Heart left ventricle (tissue), 16 donors: ENCODE data around the gene JTB. TPM values are rescaled to one million over a fixed set of nuclear protein-coding genes. Genes with fewer than 3 reads are reported as not detected.
A peak's percentile ranks its signal among the peaks of the same experiment; 100 is the strongest.

ENCODE experiments used
- ATAC-seq, 4 donors: fragments of 200-7000 bp; cut with Tn5 transposase; one replicate each; pipeline ENCODE4 v1.9.1; 2020 to 2022; ENCODE audit warnings: moderate library complexity in 4 of 4, mild to moderate bottlenecking in 3 of 4, moderate number of reproducible peaks in 1 of 4
- DNase-seq, 5 donors: peaks; one replicate each; pipeline ENCODE4 v3.0.0-alpha.2; 2020
- H3K27ac ChIP-seq, 12 donors: fragments of 200-600 bp; sonication (generic) in 4 of 12; one replicate each; pipeline versions ENCODE4 v1.5.0 to v1.8.0; 2016 to 2022; ENCODE audit warnings: mild to moderate bottlenecking in 2 of 12
- H3K27me3 ChIP-seq, 9 donors: fragments of 200-600 bp; sonication (generic) in 2 of 9; one replicate each; pipeline versions ENCODE4 v1.5.1 to v1.8.0; 2016 to 2022; ENCODE audit warnings: mild to moderate bottlenecking in 3 of 9
- H3K36me3 ChIP-seq, 9 donors: fragments of 200-600 bp; sonication (generic) in 2 of 9; one replicate each; pipeline versions ENCODE4 v1.5.0 to v1.8.0; 2018 to 2022; ENCODE audit warnings: mild to moderate bottlenecking in 2 of 9
- H3K4me1 ChIP-seq, 12 donors: fragments of 200-600 bp; sonication (generic) in 4 of 12; one replicate each; pipeline versions ENCODE4 v1.5.0 to v1.8.0; 2016 to 2022; ENCODE audit warnings: mild to moderate bottlenecking in 3 of 12
- H3K4me3 ChIP-seq, 12 donors: fragments of 200-600 bp; sonication (generic) in 4 of 12; one replicate each; pipeline versions ENCODE4 v1.5.0 to v1.8.0; 2017 to 2022; ENCODE audit warnings: mild to moderate bottlenecking in 9 of 12, moderate library complexity in 4 of 12
- H3K9me3 ChIP-seq, 12 donors: fragments of 200-600 bp; sonication (generic) in 4 of 12; one replicate each; pipeline versions ENCODE4 v1.5.0 to v1.8.0; 2016 to 2022; ENCODE audit warnings: mild to moderate bottlenecking in 1 of 12
- CTCF ChIP-seq, 12 donors: fragments of 200-600 bp; sonication (generic) in 4 of 12; IDR thresholded peaks; one replicate each; pipeline versions ENCODE4 v1.5.0 to v1.8.0; 2018 to 2022; ENCODE audit warnings: antibody characterized with exemption in 12 of 12, mild to moderate bottlenecking in 5 of 12
- POLR2A ChIP-seq, 2 donors: fragments of 450-650 bp; IDR thresholded peaks; one replicate each; pipeline ENCODE4 v1.6.1; 2017; ENCODE audit warnings: antibody characterized with exemption in 2 of 2, mild to moderate bottlenecking in 2 of 2, moderate library complexity in 2 of 2
- WGBS, 4 donors: extraction: QIAGEN DNeasy Blood & Tissue Kit in 2 of 4; methylation state at CpG; one replicate each; pipeline versions ENCODE4 v1.1.5 to v1.1.7; 2013 to 2018; 5-methylcytosine and 5-hydroxymethylcytosine counted together
- intact Hi-C, 10 donors: fragments of 100-400 bp; cut with DNase I; formaldehyde crosslinking; loops; one replicate each; pipeline versions ENCODE4 v1.11.1 to v1.14.2; 2022
- microRNA-seq, 4 donors: library from miRNA; unstranded; fragments of <30 nt; microRNA quantifications; one replicate each; pipeline versions ENCODE4 to v1.2.0, GENCODE V29; 2017 to 2020
- polyA plus RNA-seq, 2 donors: library from polyadenylated mRNA; stranded (reverse); fragments of 200-250 nt; gene quantifications; one replicate each; pipeline ENCODE4 v1.2.3, GENCODE V29; 2013
- total RNA-seq, 9 donors: library from RNA; depleted of rRNA in 2 of 9; stranded (reverse); fragments of >200 nt in 2 of 9; fragmentation: NEBNext Ultra II Directional in 3 of 9; extraction: Animal tissue kit (Norgen Biotek cat#: 25700) in 3 of 9; gene quantifications; one replicate each; pipeline versions ENCODE4 v1.1.0 to v1.2.4, GENCODE V29; 2016 to 2023
- donor health status: ischemic (EF 13 %, LVEDD 7.1; RV severe dilation, severe dysfunction).
- donor health status: healthy with polysubstance abuse.
- donor health status: DM: no; HTN: yes; CAD: no.
- donor health status: DM: no; HTN: no; CAD: no.
- donor health status: ischemic (EF 25% LVEDD 6.9; RV normal size, moderate dysfunction).
- donor health status: ischemic (EF 25% LVEDD 5.7; RV mildly dilated, moderate dysfunction).
- donor health status: healthy.
- donor health status: DM: yes; HTN: yes; CAD: no.
- donor health status: ischemic (EF 35%, LVEDD 5.7; RV mildly dilated, moderate dysfunction).
- donor health status: nonischemic (EF 11% LVEDD 7.7; RV severe dilation, severe dysfunction).
- donor health status: DM: yes; HTN: yes; CAD: no.
- donor health status: PGD.
- donor health status: ischemic (EF 29% LVEDD 5.4; RV normal size, mild dysfunction).
- donor health status: nonischemic (EF 23%, LVEDD 6.1; RV moderate dilation, normal function).

Gene JTB
- total and polyA plus RNA-seq, 11 donors = 55.0 to 222 (median 85.8) TPM

GRCh38 chr1:153928791-153929341 is 48.6 kb downstream of the JTB start:
- intact Hi-C loops = loop anchor here in 2 of 10 donors (10.0 kb wide), 2 partner anchors 104 to 254 kb away; partner anchors contain the start of genes ILF2 (in 1 of the 2) and NPR1 (in 1 of the 2)
- Histone ChIP-seq H3K4me1 (peaks cover 0 to 14% (median 4%) of the 10 kb centered on the region in 12 donors), H3K4me3 (no peak overlapping the region), H3K27ac (peak overlapping the region in 4 of 12 donors; percentile 21 to 42 (median 34)), H3K9me3 (no peaks in the 10 kb centered on the region), H3K27me3 (no peaks in the 10 kb centered on the region), H3K36me3 (peaks cover 0 to 48% (median 42%) of the 10 kb centered on the region in 9 donors)
- TF ChIP-seq CTCF (IDR thresholded peaks at IDR 0.05) (no peak), POLR2A (IDR thresholded peaks at IDR 0.05) (no peak)
- WGBS, 4 donors = 50 to 69% (median 59%) methylated on average over 4 of the region's 4 CpGs
- peak in 2 of 4 donors; percentile 7 to 10 for ATAC-seq
- DNase-seq = no peak

- Histone ChIP-seq H3K27me3 (no peaks in the 10 kb centered on the region), H3K4me1 (peaks cover 0 to 19% (median 7%) of the 10 kb centered on the region in 12 donors), H3K9me3 (no peaks in the 10 kb centered on the region), H3K36me3 (peaks cover 0 to 41% (median 36%) of the 10 kb centered on the region in 9 donors), H3K4me3 (no peak overlapping the region), H3K27ac (peak overlapping the region in 4 of 12 donors; percentile 21 to 42 (median 34))
- ATAC-seq = no peak
- TF ChIP-seq CTCF (IDR thresholded peaks at IDR 0.05) (no peak), POLR2A (IDR thresholded peaks at IDR 0.05) (no peak)
- intact Hi-C loops = loop anchor here in 2 of 10 donors (10.0 kb wide), 2 partner anchors 103 to 253 kb away; partner anchors contain the start of genes ILF2 (in 1 of the 2) and NPR1 (in 1 of the 2)
- DNase-seq = no peak
- WGBS, 4 donors = 56 to 83% (median 65%) methylated on average over 1 of the region's 1 CpG
These were observed 49.2 kb downstream of the JTB start for GRCh38 chr1:153928245-153928644.

GRCh38 chr1:153926405-153926804 is 51.1 kb downstream of the JTB start:
- H3K27me3 ChIP-seq = no peaks in the 10 kb centered on the region
- H3K4me1 ChIP-seq = peaks cover 0 to 25% (median 12%) of the 10 kb centered on the region in 12 donors
- intact Hi-C loops = loop anchor here in 3 of 10 donors (2.0 to 10.0 kb wide), 3 partner anchors 16 to 252 kb away; partner anchors contain the start of genes ILF2 (in 1 of the 3) and NPR1 (in 1 of the 3)
- WGBS, 4 donors = 85 to 87% (median 85%) methylated on average over 4 of the region's 4 CpGs
- H3K36me3 ChIP-seq = peaks cover 0 to 23% (median 18%) of the 10 kb centered on the region in 9 donors
- H3K27ac ChIP-seq = no peak overlapping the region
- ATAC-seq (no peak), DNase-seq (no peak)
- H3K9me3 ChIP-seq = no peaks in the 10 kb centered on the region
- H3K4me3 ChIP-seq = no peak overlapping the region
- no peak for TF ChIP-seq POLR2A (IDR thresholded peaks at IDR 0.05)
- no peak for TF ChIP-seq CTCF (IDR thresholded peaks at IDR 0.05)

Small RNAs within 50 kb of the gene (microRNA-seq; reads per million reads assigned to microRNA genes)
- 0.32 to 0.77 (median 0.61) reads per million in 4 donors for gene MIR6737

Other genes with a start within 250 kb of the JTB start
- 10 to 100 TPM; 19.6 to 33.2 (median 30.7) TPM for gene INTS3, start 249.6 kb downstream of the JTB start, total RNA-seq
- gene INTS3, start 249.6 kb downstream of the JTB start, polyA plus RNA-seq = 10 to 100 TPM; 21.9 to 41.8 TPM
- gene SLC27A3, start 202.3 kb downstream of the JTB start, total RNA-seq = 10 to 100 TPM in 5 of 9 donors, 1 to 10 TPM in 4; 7.9 to 37.1 (median 10.3) TPM
- 10 to 100 TPM; 18.4 to 29.4 TPM for gene SLC27A3, start 202.3 kb downstream of the JTB start, polyA plus RNA-seq
- 10 to 100 TPM; 18.1 to 53.9 (median 46.2) TPM for gene GATAD2B, start 54.7 kb downstream of the JTB start, total RNA-seq
- 1 to 10 TPM; 5.6 to 8.8 TPM for gene GATAD2B, start 54.7 kb downstream of the JTB start, polyA plus RNA-seq
- gene DENND4B, start 31.0 kb downstream of the JTB start, total RNA-seq = 10 to 100 TPM; 30.5 to 60.7 (median 40.8) TPM
- 10 to 100 TPM; 36.7 to 41.5 TPM for gene DENND4B, start 31.0 kb downstream of the JTB start, polyA plus RNA-seq
- gene CRTC2, start 19.1 kb downstream of the JTB start, total RNA-seq = 10 to 100 TPM; 11.0 to 27.8 (median 18.8) TPM
- gene CRTC2, start 19.1 kb downstream of the JTB start, polyA plus RNA-seq = 10 to 100 TPM; 21.4 to 25.4 TPM
- gene SLC39A1, start 14.1 kb downstream of the JTB start, total RNA-seq = 10 to 100 TPM; 31.6 to 83.9 (median 48.4) TPM
- 100 to 1,000 TPM in 1 of 2 donors, 10 to 100 TPM in 1; 32.5 to 163 TPM for gene SLC39A1, start 14.1 kb downstream of the JTB start, polyA plus RNA-seq
- gene CREB3L4, start 9.8 kb downstream of the JTB start, total RNA-seq = 1 to 10 TPM; 2.5 to 7.2 (median 4.5) TPM
- gene CREB3L4, start 9.8 kb downstream of the JTB start, polyA plus RNA-seq = 1 to 10 TPM; 4.8 to 5.7 TPM
- gene RAB13, start 8.7 kb upstream of the JTB start, total RNA-seq = 10 to 100 TPM; 18.2 to 97.6 (median 49.3) TPM
- gene RAB13, start 8.7 kb upstream of the JTB start, polyA plus RNA-seq = 100 to 1,000 TPM in 1 of 2 donors, 10 to 100 TPM in 1; 79.5 to 107 TPM
- gene RPS27, start 13.1 kb upstream of the JTB start, total RNA-seq = 1,000 to 10,000 TPM in 1 of 9 donors, 100 to 1,000 TPM in 8; 537 to 1,013 (median 772) TPM
- 1,000 to 10,000 TPM; 3,213 to 7,204 TPM for gene RPS27, start 13.1 kb upstream of the JTB start, polyA plus RNA-seq
- gene NUP210L, start 177.4 kb upstream of the JTB start, total RNA-seq = under 1 TPM in 3 of 9 donors, not detected in 6; 0.04 to 0.31 (median 0.05) TPM
- not detected for gene NUP210L, start 177.4 kb upstream of the JTB start, polyA plus RNA-seq
- 100 to 1,000 TPM in 7 of 9 donors, 10 to 100 TPM in 2; 76.5 to 259 (median 120) TPM for gene TPM3, start 214.4 kb upstream of the JTB start, total RNA-seq
- gene TPM3, start 214.4 kb upstream of the JTB start, polyA plus RNA-seq = 100 to 1,000 TPM; 101 to 163 TPM
- gene CFAP141, start 228.7 kb upstream of the JTB start, total RNA-seq = not detected
- not detected for gene CFAP141, start 228.7 kb upstream of the JTB start, polyA plus RNA-seq
- gene UBAP2L, start 243.3 kb upstream of the JTB start, total RNA-seq = 100 to 1,000 TPM in 5 of 9 donors, 10 to 100 TPM in 4; 57.4 to 142 (median 100) TPM
- gene UBAP2L, start 243.3 kb upstream of the JTB start, polyA plus RNA-seq = 10 to 100 TPM; 61.6 to 88.3 TPM